ENCODE data around the gene NAA60.

- TF ChIP-seq YY1 (IDR thresholded peaks at IDR 0.05; ENCODE audit: insufficient read depth, insufficient replicate concordance, low read depth, low read length): no peak
- TF ChIP-seq SIN3A (IDR thresholded peaks at IDR 0.05; ENCODE audit: borderline replicate concordance, low read depth, low read length): no peak
- TF ChIP-seq SRSF1 (optimal IDR thresholded peaks at IDR 0.05; ENCODE audit: low read depth, low read length): no peak
- TF ChIP-seq KMT2A (CRISPR knock-in tag; IDR thresholded peaks at IDR 0.05): no peak
- TF ChIP-seq HNRNPK (IDR thresholded peaks at IDR 0.05; ENCODE audit: low read depth, low read length, poor library complexity, severe bottlenecking): no peak
- TF ChIP-seq SMC3 (IDR thresholded peaks at IDR 0.05; ENCODE audit: low read length): no peak
- TF ChIP-seq ZZZ3 (CRISPR knock-in tag; IDR thresholded peaks at IDR 0.05; ENCODE audit: borderline replicate concordance): no peak
- TF ChIP-seq PRDM15 (CRISPR knock-in tag; IDR thresholded peaks at IDR 0.05): no peak
- no peak for TF ChIP-seq RORA (CRISPR knock-in tag; IDR thresholded peaks at IDR 0.05)
These were observed 48.9 kb downstream of the NAA60 start for GRCh38 chr16:3492356-3492755.
